LNCAP (cell line): ENCODE data around the gene AGBL1.

ENCODE experiments used
- CTCF ChIP-seq: fragments of 450-650 bp; IDR thresholded peaks from 2 replicates; pipeline ENCODE4 v1.5.1; 2017; ENCODE audit warnings: mild to moderate bottlenecking

AGBL1 gene

GRCh38 chr15:86657305-86657704, 577.6 kb downstream of the AGBL1 start:
- TF ChIP-seq CTCF, result no peak

GRCh38 chr15:86659724-86660411, 580.2 kb downstream of the AGBL1 start:
- no peak for TF ChIP-seq CTCF

- TF ChIP-seq CTCF, result no peak
Measured at GRCh38 chr15:86661580-86661979, 581.9 kb downstream of the AGBL1 start.

- TF ChIP-seq CTCF, result no peak
Measured at GRCh38 chr15:86663304-86663703, 583.6 kb downstream of the AGBL1 start.

- TF ChIP-seq CTCF, result no peak
Measured at GRCh38 chr15:86663979-86664378, 584.3 kb downstream of the AGBL1 start.

- TF ChIP-seq CTCF, result no peak
Measured at GRCh38 chr15:86664581-86664980, 584.9 kb downstream of the AGBL1 start.

- no peak for TF ChIP-seq CTCF
Measured at GRCh38 chr15:86676002-86676401, 596.3 kb downstream of the AGBL1 start.

GRCh38 chr15:86677278-86677677, 597.6 kb downstream of the AGBL1 start:
- TF ChIP-seq CTCF, result no peak
